ENCODE measurements around the gene HLA-G.

DNA sequence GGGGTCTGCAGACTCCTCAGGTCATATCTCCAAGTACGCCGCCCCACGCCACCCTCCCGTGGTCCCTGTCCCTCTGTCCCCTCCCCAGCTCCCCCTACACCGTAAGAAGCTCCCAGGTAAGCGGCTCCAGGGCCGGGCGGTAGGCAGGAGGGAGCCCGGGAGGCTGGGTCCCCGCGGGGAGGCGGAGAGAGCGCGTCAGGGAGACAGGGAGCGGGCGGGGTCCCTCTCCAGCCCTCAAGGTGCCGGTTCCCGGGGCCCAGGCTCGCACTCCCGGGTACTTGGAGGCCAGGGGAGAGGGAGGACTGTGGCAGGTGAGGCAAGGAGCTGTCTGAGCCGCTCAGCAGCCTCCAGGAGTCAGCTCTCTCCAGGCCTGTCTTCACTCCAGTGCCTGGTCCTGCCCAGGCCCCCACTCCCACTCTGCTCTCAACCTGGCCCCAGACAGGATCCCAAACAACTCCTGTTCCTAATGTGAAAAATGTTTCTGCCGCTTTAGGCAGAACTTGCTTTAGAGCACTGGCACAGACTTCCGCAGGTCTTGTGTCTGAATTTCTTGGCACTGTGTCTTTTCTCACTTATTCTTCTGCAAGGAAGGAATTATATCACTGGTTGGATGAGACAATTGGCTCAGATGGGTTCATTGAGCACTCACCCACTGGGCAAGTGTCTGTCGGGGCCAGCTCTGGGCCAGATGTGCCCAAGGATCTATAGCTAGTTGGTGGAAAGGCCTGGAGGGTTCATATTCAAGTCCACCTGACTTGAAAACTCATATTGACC is 36.6 kb downstream of the HLA-G start:
- no peak for TF ChIP-seq CTCF (IDR thresholded peaks at IDR 0.05 in 2 of 3, conservative IDR thresholded peaks at IDR 0.05 in 1 of 3; ENCODE audit: borderline replicate concordance in 1 of 3, insufficient read depth in 1 of 3, low read depth in 2 of 3, low read length in 2 of 3)
- no peak for TF ChIP-seq EZH2 (IDR thresholded peaks at IDR 0.05)
- no peak for TF ChIP-seq POLR2AphosphoS5 (IDR thresholded peaks at IDR 0.05; ENCODE audit: low read depth, low read length)
- TF ChIP-seq, protein P1, sequence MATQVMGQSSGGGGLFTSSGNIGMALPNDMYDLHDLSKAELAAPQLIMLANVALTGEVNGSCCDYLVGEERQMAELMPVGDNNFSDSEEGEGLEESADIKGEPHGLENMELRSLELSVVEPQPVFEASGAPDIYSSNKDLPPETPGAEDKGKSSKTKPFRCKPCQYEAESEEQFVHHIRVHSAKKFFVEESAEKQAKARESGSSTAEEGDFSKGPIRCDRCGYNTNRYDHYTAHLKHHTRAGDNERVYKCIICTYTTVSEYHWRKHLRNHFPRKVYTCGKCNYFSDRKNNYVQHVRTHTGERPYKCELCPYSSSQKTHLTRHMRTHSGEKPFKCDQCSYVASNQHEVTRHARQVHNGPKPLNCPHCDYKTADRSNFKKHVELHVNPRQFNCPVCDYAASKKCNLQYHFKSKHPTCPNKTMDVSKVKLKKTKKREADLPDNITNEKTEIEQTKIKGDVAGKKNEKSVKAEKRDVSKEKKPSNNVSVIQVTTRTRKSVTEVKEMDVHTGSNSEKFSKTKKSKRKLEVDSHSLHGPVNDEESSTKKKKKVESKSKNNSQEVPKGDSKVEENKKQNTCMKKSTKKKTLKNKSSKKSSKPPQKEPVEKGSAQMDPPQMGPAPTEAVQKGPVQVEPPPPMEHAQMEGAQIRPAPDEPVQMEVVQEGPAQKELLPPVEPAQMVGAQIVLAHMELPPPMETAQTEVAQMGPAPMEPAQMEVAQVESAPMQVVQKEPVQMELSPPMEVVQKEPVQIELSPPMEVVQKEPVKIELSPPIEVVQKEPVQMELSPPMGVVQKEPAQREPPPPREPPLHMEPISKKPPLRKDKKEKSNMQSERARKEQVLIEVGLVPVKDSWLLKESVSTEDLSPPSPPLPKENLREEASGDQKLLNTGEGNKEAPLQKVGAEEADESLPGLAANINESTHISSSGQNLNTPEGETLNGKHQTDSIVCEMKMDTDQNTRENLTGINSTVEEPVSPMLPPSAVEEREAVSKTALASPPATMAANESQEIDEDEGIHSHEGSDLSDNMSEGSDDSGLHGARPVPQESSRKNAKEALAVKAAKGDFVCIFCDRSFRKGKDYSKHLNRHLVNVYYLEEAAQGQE (IDR thresholded peaks at IDR 0.05; ENCODE audit: low read depth) = no peak
- no peak for TF ChIP-seq POLR2A (IDR thresholded peaks at IDR 0.05; ENCODE audit: borderline replicate concordance, extremely low read depth, insufficient read depth, insufficient read length)
- TF ChIP-seq ZBTB33 (IDR thresholded peaks at IDR 0.05; ENCODE audit: extremely low read depth, insufficient replicate concordance, low read length) = no peak
- no peak for TF ChIP-seq EZH2phosphoT487 (IDR thresholded peaks at IDR 0.05; ENCODE audit: borderline replicate concordance)
- TF ChIP-seq SP1 (IDR thresholded peaks at IDR 0.05; ENCODE audit: low read depth) = no peak

All from HCT116 (cell line).